Fibroblast of peridontal ligament (primary cell): ENCODE data around the gene KLHL7.
"Not testable (repeated sequence)": the region's sequence is repeated elsewhere in the genome, so short reads cannot be mapped to it uniquely, and the experiment has no call there.

Experiments
- DNase-seq: peaks from one replicate; pipeline ENCODE4 v3.0.0-alpha.2; 2010; ENCODE audit errors: extremely low read depth

Gene KLHL7

DNA sequence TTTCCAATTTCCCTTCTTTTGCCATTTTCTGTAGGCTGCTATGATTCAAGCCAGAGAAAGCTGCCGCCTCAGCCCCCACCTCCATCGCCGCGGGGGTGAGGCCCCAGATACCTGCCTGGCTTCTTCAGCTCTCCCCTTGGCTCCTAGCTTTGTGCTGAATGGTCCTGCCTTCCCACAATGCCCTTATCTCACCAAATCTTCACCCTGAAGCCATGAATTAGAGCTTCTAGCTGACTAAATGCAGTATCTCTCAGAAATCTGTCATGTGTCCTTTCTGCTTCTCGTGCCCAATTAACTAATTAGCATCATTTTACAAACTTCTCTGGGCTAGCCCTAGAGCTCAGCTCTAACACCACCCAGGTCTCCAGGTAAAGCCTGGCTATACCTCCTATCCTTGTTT is 108.8 kb downstream of the KLHL7 start:
- no peak for DNase-seq

DNA sequence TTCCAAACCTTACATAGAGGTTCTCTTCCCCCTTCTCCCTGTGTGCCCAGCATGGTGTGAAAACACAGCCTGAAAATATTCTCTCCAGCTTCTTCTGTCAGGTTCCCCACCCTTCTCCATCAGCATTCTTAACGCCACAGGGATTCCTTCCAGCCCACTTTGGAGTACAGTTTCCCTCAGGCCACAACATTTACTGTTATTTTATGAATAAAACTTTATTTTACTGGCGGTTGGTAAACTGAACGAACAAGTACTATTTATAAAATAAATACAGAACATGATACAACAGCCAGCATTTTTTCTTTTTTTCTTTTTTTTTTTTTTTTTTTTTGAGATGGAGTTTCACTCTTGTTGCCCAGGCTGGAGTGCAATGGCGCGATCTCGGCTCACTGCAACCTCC is 109.4 kb downstream of the KLHL7 start:
- DNase-seq, result no peak

DNA sequence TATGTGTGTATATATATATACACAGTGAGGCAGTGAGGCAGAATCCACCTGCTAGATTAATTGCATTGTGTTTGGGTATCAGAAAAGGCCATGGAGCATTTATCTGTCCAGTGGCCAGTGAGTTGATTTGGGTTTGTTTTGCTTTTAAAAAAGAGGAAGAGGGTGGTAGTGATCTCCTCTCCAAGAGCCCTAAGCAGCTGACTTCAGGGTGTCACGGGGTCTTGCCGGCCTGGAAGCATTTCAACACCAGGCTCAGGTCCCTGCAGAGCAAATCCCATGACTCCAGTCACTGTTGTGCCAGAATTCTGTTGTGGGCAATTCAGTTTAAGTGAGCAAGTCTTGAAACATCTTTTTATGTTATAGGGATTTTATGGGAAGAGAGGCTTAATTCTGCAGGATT is 110.4 kb downstream of the KLHL7 start:
- DNase-seq, result no peak

DNA sequence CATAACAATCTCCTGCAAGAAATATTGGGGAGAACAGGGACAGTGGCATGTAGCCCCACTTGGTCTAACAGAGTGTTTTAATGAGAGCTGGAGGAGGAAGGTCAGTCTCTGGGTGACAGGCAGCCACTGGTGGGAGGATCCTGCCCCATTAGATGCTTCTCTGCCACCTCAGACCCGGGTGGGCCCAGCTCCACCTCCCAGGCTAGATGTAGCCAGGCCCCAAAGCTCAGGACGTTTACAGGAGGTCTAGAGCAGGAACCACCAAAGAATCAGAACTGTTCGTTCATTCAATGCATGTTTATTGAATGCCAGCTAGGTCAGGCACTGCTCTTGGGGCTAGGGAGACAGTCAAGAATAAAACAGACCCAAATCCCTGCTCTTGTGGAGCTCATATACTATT is 112.6 kb downstream of the KLHL7 start:
- no peak for DNase-seq

DNA sequence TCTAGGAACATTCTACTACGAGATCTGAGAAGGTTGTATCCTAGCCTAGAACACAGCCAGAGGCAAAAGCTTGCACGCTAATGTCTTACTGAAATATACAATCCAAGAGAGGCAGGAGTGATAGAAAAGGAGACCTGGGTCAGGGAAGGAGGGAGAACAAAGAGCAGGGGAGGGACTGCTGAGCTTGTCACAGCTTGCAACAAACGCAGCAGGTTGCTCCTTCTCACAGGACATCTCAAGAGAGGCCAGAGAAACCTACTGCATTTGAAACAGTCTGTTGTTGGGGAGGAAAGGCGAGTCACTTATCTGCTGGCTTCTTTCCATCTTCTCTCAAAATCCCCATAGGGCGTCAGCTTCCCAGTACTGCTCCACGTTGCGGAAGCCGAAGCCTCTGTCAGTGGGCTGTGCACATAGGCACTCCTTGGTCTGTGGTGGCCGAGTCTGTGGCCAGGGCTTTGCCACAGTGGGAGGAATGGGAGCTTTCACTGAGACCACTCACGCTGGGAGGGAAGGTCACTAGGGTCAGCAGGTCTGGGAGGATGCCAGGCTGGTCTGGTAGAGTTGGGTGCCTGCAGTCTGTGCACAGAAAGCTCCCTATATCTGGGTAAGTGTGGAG is 115.2 kb downstream of the KLHL7 start:
- DNase-seq, result no peak

DNA sequence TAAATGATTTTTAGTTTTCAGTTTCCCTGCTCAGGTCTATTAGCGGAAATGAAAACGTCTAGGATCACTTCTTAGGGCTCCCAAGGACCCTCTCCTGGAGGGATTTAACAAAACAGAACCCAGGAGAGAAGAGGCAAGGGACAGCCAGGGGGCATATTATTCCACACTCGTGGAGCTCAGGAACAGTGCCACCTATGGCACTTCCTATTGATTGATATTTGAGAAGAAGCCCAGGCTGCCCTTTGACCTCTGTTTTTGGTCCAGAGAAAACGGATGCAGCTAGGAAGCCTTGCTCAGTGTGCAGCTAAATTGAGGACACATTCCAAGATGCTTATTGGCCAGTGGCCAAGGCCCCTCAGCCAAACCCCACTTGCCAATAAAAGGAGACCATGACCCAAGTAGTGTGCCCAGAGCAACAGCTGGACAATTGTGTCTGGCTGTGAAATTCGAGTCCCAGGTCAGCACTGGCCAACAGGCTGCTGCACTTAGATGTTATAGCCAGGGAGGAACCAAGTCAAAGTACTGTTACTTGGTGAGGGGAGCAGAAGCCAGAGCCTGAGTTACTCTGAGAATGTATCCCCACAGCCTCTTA is 117.0 kb downstream of the KLHL7 start:
- DNase-seq, result no peak

DNA sequence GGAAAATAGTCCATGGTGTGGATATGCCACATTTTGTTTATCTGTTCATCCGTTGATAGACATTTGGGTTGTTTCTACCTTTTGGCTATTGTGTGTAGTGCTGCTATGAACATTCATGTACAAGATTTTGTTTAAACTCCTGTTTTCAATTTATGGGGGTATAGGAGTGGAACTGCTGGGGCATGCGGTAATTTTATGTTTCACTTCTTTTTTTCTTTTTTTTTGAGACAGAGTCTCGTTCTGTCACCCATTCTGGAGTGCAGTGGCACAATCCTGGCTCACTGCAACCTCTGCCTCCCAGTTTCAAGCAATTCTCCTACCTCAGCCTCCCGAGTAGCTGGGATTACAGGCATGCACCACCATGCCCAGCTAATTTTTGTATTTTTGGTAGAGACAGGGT is 118.8 kb downstream of the KLHL7 start:
- DNase-seq, result not testable (repeated sequence)

DNA sequence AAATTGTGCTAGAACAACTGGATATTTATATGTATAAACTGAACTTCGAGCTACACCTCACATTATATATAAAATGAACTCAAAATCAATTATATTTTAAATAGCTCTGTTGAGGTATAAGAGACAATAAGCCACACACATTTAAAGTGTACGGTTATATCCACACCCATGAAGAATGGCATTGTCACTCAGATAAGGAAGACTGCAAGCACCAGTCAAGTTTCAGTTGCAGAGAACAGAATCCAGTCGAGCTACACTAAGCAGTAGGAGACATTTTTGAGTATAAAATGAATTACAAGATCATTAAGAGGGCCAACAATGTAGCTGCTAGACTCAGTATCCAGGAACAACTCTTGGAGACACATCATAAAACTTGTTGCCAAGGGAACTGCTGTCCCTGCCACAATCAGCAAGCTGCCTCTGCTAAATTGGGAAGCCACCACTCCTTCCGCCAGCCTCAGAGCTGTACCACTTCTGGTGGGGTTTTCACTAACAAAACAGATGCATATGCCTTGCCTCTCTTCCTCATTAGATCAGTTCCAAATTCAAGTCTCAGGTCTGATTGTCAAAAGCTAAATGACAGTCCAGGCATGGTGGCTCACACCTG is 121.4 kb downstream of the KLHL7 start:
- DNase-seq, result no peak
